H9 (cell line): Measurements from ENCODE around the gene S100Z. TPM values are rescaled to one million over a fixed set of nuclear protein-coding genes. Genes with fewer than 3 reads are reported as not detected.
A peak's percentile ranks its signal among the peaks of the same experiment; 100 is the strongest.

Experiments used
- DNase-seq: peaks from one replicate; pipeline ENCODE4 v3.0.0-alpha.2; 2017
- H2AFZ ChIP-seq: one replicate; pipeline ENCODE4 v1.6.1; 2013; ENCODE audit warnings: mild to moderate bottlenecking, low read length, control low read depth, moderate library complexity
- H2AK5ac ChIP-seq: 2 replicates; pipeline ENCODE4 v1.6.1; 2013; ENCODE audit warnings: low read length, control low read depth, mixed read lengths; ENCODE audit not compliant: insufficient read length
- H2BK120ac ChIP-seq: one replicate; pipeline ENCODE4 v1.6.1; 2013; ENCODE audit warnings: low read depth, mild to moderate bottlenecking, low read length, control low read depth, inconsistent platforms; ENCODE audit not compliant: poor library complexity, severe bottlenecking
- H2BK12ac ChIP-seq: 2 replicates; pipeline ENCODE4 v1.6.1; 2013; ENCODE audit warnings: low read length, control low read depth, mixed read lengths, low read depth; ENCODE audit not compliant: insufficient read length
- H2BK15ac ChIP-seq: 2 replicates; pipeline ENCODE4 v1.6.1; 2013; ENCODE audit warnings: low read depth, low read length, control low read depth
- H2BK20ac ChIP-seq: one replicate; pipeline ENCODE4 v1.6.1; 2013; ENCODE audit warnings: low read depth, mild to moderate bottlenecking, low read length, control low read depth, inconsistent platforms; ENCODE audit not compliant: poor library complexity, severe bottlenecking
- H2BK5ac ChIP-seq: 2 replicates; pipeline ENCODE4 v1.6.1; 2013; ENCODE audit warnings: low read length, control low read depth, mixed read lengths; ENCODE audit not compliant: insufficient read length
- H3K14ac ChIP-seq: 2 replicates; pipeline ENCODE4 v1.6.1; 2013; ENCODE audit warnings: low read length, control low read depth; ENCODE audit not compliant: insufficient read depth
- H3K18ac ChIP-seq: 2 replicates; pipeline ENCODE4 v1.6.1; 2013; ENCODE audit warnings: low read depth, mild to moderate bottlenecking, mixed read lengths, low read length, control low read depth; ENCODE audit not compliant: insufficient read length
- H3K23ac ChIP-seq: 2 replicates; pipeline ENCODE4 v1.6.1; 2013; ENCODE audit warnings: low read length, control low read depth, mixed read lengths, low read depth; ENCODE audit not compliant: insufficient read length
- H3K23me2 ChIP-seq: 2 replicates; pipeline ENCODE4 v1.6.1; 2013; ENCODE audit warnings: low read depth, mild to moderate bottlenecking, mixed read lengths, low read length, control low read depth; ENCODE audit not compliant: insufficient read length, poor library complexity, severe bottlenecking
- H3K27ac ChIP-seq: 2 replicates; pipeline ENCODE4 v1.5.1; 2013; ENCODE audit warnings: low read length, control low read depth, mixed read lengths, low read depth; ENCODE audit not compliant: insufficient read length
- H3K27me3 ChIP-seq: 2 replicates; pipeline ENCODE4 v1.6.1; 2013; ENCODE audit warnings: low read length, control low read depth, inconsistent platforms; ENCODE audit not compliant: insufficient read depth
- H3K4ac ChIP-seq: 2 replicates; pipeline ENCODE4 v1.6.1; 2013; ENCODE audit warnings: low read depth, mild to moderate bottlenecking, control low read depth, inconsistent platforms, low read length, moderate library complexity
- H3K4me1 ChIP-seq: 2 replicates; pipeline ENCODE4 v1.6.1; 2013; ENCODE audit warnings: low read length, control low read depth, inconsistent platforms; ENCODE audit not compliant: insufficient read depth
- H3K4me2 ChIP-seq: 2 replicates; pipeline ENCODE4 v1.6.1; 2013; ENCODE audit warnings: low read length, control low read depth, mixed read lengths; ENCODE audit not compliant: insufficient read length, insufficient read depth
- H3K56ac ChIP-seq: 2 replicates; pipeline ENCODE4 v1.6.1; 2013; ENCODE audit warnings: low read depth, mild to moderate bottlenecking, mixed read lengths, low read length, control low read depth; ENCODE audit not compliant: insufficient read length
- H3K79me1 ChIP-seq: 2 replicates; pipeline ENCODE4 v1.6.1; 2013; ENCODE audit warnings: low read depth, mild to moderate bottlenecking, moderate library complexity, low read length, control low read depth, inconsistent platforms; ENCODE audit not compliant: insufficient read depth, poor library complexity, severe bottlenecking
- H3K79me2 ChIP-seq: 2 replicates; pipeline ENCODE4 v1.6.1; 2013; ENCODE audit warnings: low read length, control low read depth, inconsistent platforms; ENCODE audit not compliant: insufficient read depth
- H3K9ac ChIP-seq: 2 replicates; pipeline ENCODE4 v1.6.1; 2013; ENCODE audit warnings: low read length, control low read depth, mixed read lengths; ENCODE audit not compliant: insufficient read length; ENCODE audit errors: extremely low read depth
- H3K9me3 ChIP-seq: one replicate; pipeline ENCODE4 v1.6.1; 2013; ENCODE audit warnings: low read depth, low read length, inconsistent platforms; ENCODE audit not compliant: control insufficient read depth
- H3T11ph ChIP-seq: one replicate; pipeline ENCODE4 v1.6.1; 2013; ENCODE audit warnings: mild to moderate bottlenecking, low read length, control low read depth, inconsistent platforms
- H4K20me1 ChIP-seq: one replicate; pipeline ENCODE4 v1.6.1; 2013; ENCODE audit not compliant: control insufficient read depth, insufficient read length, insufficient read depth
- H4K5ac ChIP-seq: 2 replicates; pipeline ENCODE4 v1.6.1; 2013; ENCODE audit warnings: low read depth, mild to moderate bottlenecking, mixed read lengths, low read length, control low read depth; ENCODE audit not compliant: insufficient read length
- H4K8ac ChIP-seq: replicated peaks from 2 replicates; pipeline ENCODE4 v1.6.1; 2013; ENCODE audit warnings: low read length, control low read depth, mixed read lengths, low read depth; ENCODE audit not compliant: insufficient read length
- H4K91ac ChIP-seq: 2 replicates; pipeline ENCODE4 v1.6.1; 2013; ENCODE audit warnings: low read depth, mild to moderate bottlenecking, moderate library complexity, mixed read lengths, low read length, control low read depth; ENCODE audit not compliant: insufficient read length
- H3K27ac Mint-ChIP-seq, 3 experiments: 2 replicates in 2 of 3; 3 replicates in 1 of 3; pipeline ENCODE4 v1.8.0; 2020 to 2021; ENCODE audit warnings: mixed read lengths in 3 of 3, mild to moderate bottlenecking in 1 of 3, moderate library complexity in 1 of 3
- H3K27me3 Mint-ChIP-seq: 2 replicates; pipeline ENCODE4 v1.8.0; 2021; ENCODE audit warnings: low read depth, mild to moderate bottlenecking, moderate library complexity, mixed read lengths
- H3K36me3 Mint-ChIP-seq, 3 experiments: 2 replicates in 2 of 3; 3 replicates in 1 of 3; pipeline ENCODE4 v1.8.0; 2020 to 2021; ENCODE audit warnings: low read depth in 3 of 3, mixed read lengths in 3 of 3; ENCODE audit not compliant: insufficient read depth in 1 of 3
- H3K4me1 Mint-ChIP-seq, 2 experiments: 2 replicates each; pipeline ENCODE4 v1.8.0; 2020; ENCODE audit warnings: mixed read lengths in 2 of 2
- H3K4me3 Mint-ChIP-seq, 2 experiments: 2 replicates in 1 of 2; 3 replicates in 1 of 2; pipeline ENCODE4 v1.8.0; 2020 to 2021; ENCODE audit warnings: mild to moderate bottlenecking in 2 of 2, mixed read lengths in 2 of 2, moderate library complexity in 1 of 2
- H3K9me3 Mint-ChIP-seq, 2 experiments: 2 replicates in 1 of 2; 3 replicates in 1 of 2; pipeline ENCODE4 v1.8.0; 2020; ENCODE audit warnings: mild to moderate bottlenecking in 2 of 2, mixed read lengths in 2 of 2, moderate library complexity in 1 of 2
- CTCF ChIP-seq: fragments of 200-600 bp; sonication (generic); conservative IDR thresholded peaks from 3 replicates; pipeline ENCODE4 v1.8.0; 2021; ENCODE audit warnings: antibody characterized with exemption, mild to moderate bottlenecking
- WGBS: extraction: QIAGEN DNeasy Blood & Tissue Kit; methylation state at CpG from one replicate; pipeline ENCODE4 v1.1.7; 2013; ENCODE audit warnings: missing lambda C conversion rate, low lambda C conversion rate, mixed read lengths; ENCODE audit not compliant: insufficient read length; ENCODE audit errors: extremely low coverage; 5-methylcytosine and 5-hydroxymethylcytosine counted together
- total RNA-seq: library from RNA; stranded (reverse); gene quantifications from 2 replicates; pipeline ENCODE4 v1.2.1, GENCODE V29; 2021

S100Z gene
- total RNA-seq, 1 experiment from 2014 or later = not detected

- DNase-seq = peak; percentile 49
- Histone ChIP-seq H3K9ac (no peak overlapping the region), H2AK5ac (no peak overlapping the region), H3K18ac (no peak overlapping the region), H2BK120ac (no peak overlapping the region), H3K4me2 (no peak overlapping the region), H2AFZ (no peak overlapping the region), H2BK12ac (no peak overlapping the region), H3K79me1 (no peaks in the 10 kb centered on the region), H3K9me3 (no peaks in the 10 kb centered on the region), H3K14ac (no peak overlapping the region), H3K79me2 (no peaks in the 10 kb centered on the region), H3K27ac (no peak overlapping the region), H3K56ac (no peak overlapping the region), H3K4me1 (no peaks in the 10 kb centered on the region), H2BK5ac (no peak overlapping the region), H4K5ac (no peak overlapping the region), H4K20me1 (no peaks in the 10 kb centered on the region), H4K8ac (no peak overlapping the region), H2BK20ac (no peak overlapping the region), H3K4ac (no peak overlapping the region), H3K27me3 (no peaks in the 10 kb centered on the region), H2BK15ac (no peak overlapping the region), H4K91ac (no peak overlapping the region), H3K23ac (no peak overlapping the region), H3T11ph (no peak overlapping the region), H3K23me2 (no peaks in the 10 kb centered on the region)
- WGBS = no CpG with 5 or more reads among the region's 10 CpGs
- Mint-ChIP-seq H3K4me3 (no peak overlapping the region), H3K36me3 (no peaks in the 10 kb centered on the region; a peak in 2 of 7 replicates), H3K9me3 (peaks cover 0 to 3% of the 10 kb centered on the region in 2 experiments; a peak in 2 of 5 replicates), H3K27me3 (peaks cover 7% of the 10 kb centered on the region), H3K4me1 (peaks cover 7 to 9% of the 10 kb centered on the region in 2 experiments; a peak in 3 of 4 replicates), H3K27ac (no peak overlapping the region)
- TF ChIP-seq CTCF = no peak
Measured at GRCh38 chr5:76888733-76889300, 39.0 kb downstream of the S100Z start.
